SU-DHL-6 (cell line): Measurements from ENCODE around the gene NBPF3.
"Not testable (repeated sequence)": the region's sequence is repeated elsewhere in the genome, so short reads cannot be mapped to it uniquely, and the experiment has no call there.

Experiments
- H2AFZ ChIP-seq: fragments of 200-600 bp; sonication (generic); 2 replicates; pipeline ENCODE4 v1.6.1; 2014; ENCODE audit warnings: low read depth, mild to moderate bottlenecking, moderate library complexity, mixed read lengths, antibody characterized with exemption, low read length; ENCODE audit not compliant: severe bottlenecking
- H3F3A ChIP-seq: fragments of 200-600 bp; shearing (Covaris generic); 2 replicates; pipeline ENCODE4 v1.6.0; 2016; ENCODE audit warnings: antibody characterized with exemption, mild to moderate bottlenecking; ENCODE audit not compliant: insufficient read depth
- H3K27ac ChIP-seq: fragments of 200-600 bp; sonication (generic); 2 replicates; pipeline ENCODE4 v1.5.1; 2016; ENCODE audit warnings: low read depth, mild to moderate bottlenecking, low read length, moderate library complexity, mixed read lengths
- H3K27me3 ChIP-seq: fragments of 200-600 bp; sonication (generic), shearing (Covaris generic); 2 replicates; pipeline ENCODE4 v1.6.0; 2014; ENCODE audit warnings: mild to moderate bottlenecking, low read length
- H3K36me3 ChIP-seq: fragments of 200-600 bp; sonication (generic); 2 replicates; pipeline ENCODE4 v1.6.1; 2014; ENCODE audit warnings: mild to moderate bottlenecking, low read length, mixed read lengths
- H3K4me2 ChIP-seq: fragments of 300-600, 200-600 bp; shearing (Covaris generic), sonication (generic); 2 replicates; pipeline ENCODE4 v1.6.0; 2014; ENCODE audit warnings: low read length, low read depth, mild to moderate bottlenecking; ENCODE audit not compliant: poor library complexity, severe bottlenecking
- H3K4me3 ChIP-seq: fragments of 200-600 bp; sonication (generic); 2 replicates; pipeline ENCODE4 v1.5.1; 2014; ENCODE audit warnings: antibody characterized with exemption, low read length, mild to moderate bottlenecking, mixed read lengths; ENCODE audit not compliant: insufficient read depth, poor library complexity, severe bottlenecking
- H3K79me2 ChIP-seq: fragments of 200-600 bp; sonication (generic); 2 replicates; pipeline ENCODE4 v1.6.1; 2014; ENCODE audit warnings: mild to moderate bottlenecking, low read length, moderate library complexity; ENCODE audit not compliant: insufficient read depth
- H3K9ac ChIP-seq: fragments of 200-600 bp; sonication (generic); 2 replicates; pipeline ENCODE4 v1.7.0; 2014; ENCODE audit warnings: mild to moderate bottlenecking, low read length
- H3K9me2 ChIP-seq: fragments of 200-600 bp; sonication (generic); replicated peaks from 2 replicates; pipeline ENCODE4 v1.6.1; 2014; ENCODE audit warnings: low read length; ENCODE audit not compliant: insufficient read depth
- H3K9me3 ChIP-seq: fragments of 200-600 bp; sonication (generic); 2 replicates; pipeline ENCODE4 v1.6.1; 2014; ENCODE audit warnings: low read length, mixed read lengths; ENCODE audit not compliant: insufficient read depth
- H4K20me1 ChIP-seq: fragments of 200-600 bp; sonication (generic); 2 replicates; pipeline ENCODE4 v1.6.1; 2014; ENCODE audit warnings: low read depth, mild to moderate bottlenecking, antibody characterized with exemption, low read length, moderate library complexity, mixed read lengths
- CTCF ChIP-seq: fragments of 200-600 bp; sonication (generic); IDR thresholded peaks from one replicate; pipeline ENCODE4 v1.5.1; 2017; ENCODE audit warnings: antibody characterized with exemption, mild to moderate bottlenecking, low read length, moderate library complexity; ENCODE audit not compliant: insufficient read depth, poor library complexity, severe bottlenecking
- EZH2phosphoT487 ChIP-seq: fragments of 200-600 bp; sonication (generic), shearing (Covaris generic); conservative IDR thresholded peaks from 2 replicates; pipeline ENCODE4 v1.6.1; 2018; ENCODE audit warnings: mild to moderate bottlenecking, antibody characterized with exemption, low read length, moderate library complexity, mixed read lengths

NBPF3 gene

GRCh38 chr1:21454904-21455303 is 15.0 kb downstream of the NBPF3 start:
- not testable (repeated sequence) for H3K9me3 ChIP-seq, H3K4me3 ChIP-seq, H3K9ac ChIP-seq, H3K9me2 ChIP-seq, H3K4me2 ChIP-seq, H4K20me1 ChIP-seq, H3K27me3 ChIP-seq, H3K79me2 ChIP-seq, H3K27ac ChIP-seq, H2AFZ ChIP-seq, H3K36me3 ChIP-seq, H3F3A ChIP-seq

- no peak overlapping the region for H3K9ac ChIP-seq
- TF ChIP-seq EZH2phosphoT487 (no peak), CTCF (no peak)
- H3K27ac ChIP-seq: no peak overlapping the region
Measured at GRCh38 chr1:21457654-21458053, 17.7 kb downstream of the NBPF3 start.

GRCh38 chr1:21465127-21465526 is 25.2 kb downstream of the NBPF3 start:
- H3F3A ChIP-seq, H3K4me3 ChIP-seq, H3K27me3 ChIP-seq, H3K36me3 ChIP-seq, H4K20me1 ChIP-seq, H3K9me3 ChIP-seq, H3K4me2 ChIP-seq, H2AFZ ChIP-seq, H3K9me2 ChIP-seq, H3K79me2 ChIP-seq, H3K27ac ChIP-seq, H3K9ac ChIP-seq: not testable (repeated sequence)

More at GRCh38 chr1:21457654-21458053, 17.7 kb downstream of the NBPF3 start:
- Histone ChIP-seq H3K4me2 (no peak overlapping the region), H3F3A (no peaks in the 10 kb centered on the region), H4K20me1 (no peaks in the 10 kb centered on the region), H3K9me3 (no peaks in the 10 kb centered on the region), H3K9me2 (no peaks in the 10 kb centered on the region), H3K4me3 (no peak overlapping the region), H3K27me3 (no peaks in the 10 kb centered on the region), H3K36me3 (no peaks in the 10 kb centered on the region), H2AFZ (no peak overlapping the region), H3K79me2 (no peaks in the 10 kb centered on the region)

GRCh38 chr1:21467946-21468345 is 28.0 kb downstream of the NBPF3 start:
- H3K27me3 ChIP-seq, H3F3A ChIP-seq, H4K20me1 ChIP-seq, H3K27ac ChIP-seq, H2AFZ ChIP-seq, H3K9me2 ChIP-seq, H3K9me3 ChIP-seq, H3K4me2 ChIP-seq, H3K9ac ChIP-seq, H3K79me2 ChIP-seq, H3K36me3 ChIP-seq, H3K4me3 ChIP-seq: not testable (repeated sequence)

- no peaks in the 10 kb centered on the region for H3K79me2 ChIP-seq
- H3K27ac ChIP-seq: no peak overlapping the region
- TF ChIP-seq EZH2phosphoT487 (no peak), CTCF (no peak)
- no peaks in the 10 kb centered on the region for H3K36me3 ChIP-seq
- no peaks in the 10 kb centered on the region for H3K27me3 ChIP-seq
- no peaks in the 10 kb centered on the region for H3F3A ChIP-seq
- H3K4me3 ChIP-seq: no peak overlapping the region
- H3K9ac ChIP-seq: no peak overlapping the region
- no peaks in the 10 kb centered on the region for H4K20me1 ChIP-seq
- no peak overlapping the region for H2AFZ ChIP-seq
- no peaks in the 10 kb centered on the region for H3K9me2 ChIP-seq
- H3K9me3 ChIP-seq: no peaks in the 10 kb centered on the region
- no peak overlapping the region for H3K4me2 ChIP-seq
Measured at GRCh38 chr1:21468599-21468998, 28.7 kb downstream of the NBPF3 start.
